Measurements from ENCODE around the gene DYNC1I1. TPM values are rescaled to one million over a fixed set of nuclear protein-coding genes. Genes with fewer than 3 reads are reported as not detected.

The DYNC1I1 gene
- total RNA-seq, 1 experiment from 2014 or later, result 3.2 TPM

GRCh38 chr7:95963446-95963990 is 191.2 kb downstream of the DYNC1I1 start:
- no peak overlapping the region for H2BK5ac ChIP-seq (ENCODE audit: insufficient read length, low read length)
- no peak overlapping the region for H2BK12ac ChIP-seq (ENCODE audit: insufficient read length, low read depth, low read length)
- H3K23ac ChIP-seq (ENCODE audit: insufficient read length, low read depth, low read length), result no peak overlapping the region
- no peaks in the 10 kb centered on the region for H3K27me3 ChIP-seq (ENCODE audit: insufficient read depth, low read length)
- H3K23me2 ChIP-seq (ENCODE audit: insufficient read length, low read depth, low read length, poor library complexity, severe bottlenecking), result no peaks in the 10 kb centered on the region
- no peak overlapping the region for H3K27ac ChIP-seq (ENCODE audit: insufficient read length, low read depth, low read length)
- no peak overlapping the region for H3K27ac Mint-ChIP-seq
- H3K9me3 Mint-ChIP-seq, result no peaks in the 10 kb centered on the region
- H2AFZ ChIP-seq (ENCODE audit: low read length), result no peak overlapping the region
- no peaks in the 10 kb centered on the region for H3K9me3 ChIP-seq (ENCODE audit: control insufficient read depth, low read depth, low read length)
- H2BK20ac ChIP-seq (ENCODE audit: low read depth, low read length, poor library complexity, severe bottlenecking), result no peak overlapping the region
- no peaks in the 10 kb centered on the region for H3K79me1 ChIP-seq (ENCODE audit: insufficient read depth, low read depth, low read length, poor library complexity, severe bottlenecking)
- no peak overlapping the region for H3K9ac ChIP-seq (ENCODE audit: extremely low read depth, insufficient read length, low read length)
- H3K4ac ChIP-seq (ENCODE audit: low read depth, low read length), result no peak overlapping the region
- no peak for TF ChIP-seq CTCF (conservative IDR thresholded peaks at IDR 0.05)
- no peak overlapping the region for H4K5ac ChIP-seq (ENCODE audit: insufficient read length, low read depth, low read length)
- H3T11ph ChIP-seq (ENCODE audit: low read length), result no peak overlapping the region
- no peaks in the 10 kb centered on the region for H3K4me1 ChIP-seq (ENCODE audit: insufficient read depth, low read length)
- H2BK15ac ChIP-seq (ENCODE audit: low read depth, low read length), result no peak overlapping the region
- H4K8ac ChIP-seq (replicated peaks; ENCODE audit: insufficient read length, low read depth, low read length), result no peak overlapping the region
- no peak overlapping the region for H3K4me2 ChIP-seq (ENCODE audit: insufficient read depth, insufficient read length, low read length)
- H2BK120ac ChIP-seq (ENCODE audit: low read depth, low read length, poor library complexity, severe bottlenecking), result no peak overlapping the region
- H3K27me3 Mint-ChIP-seq (ENCODE audit: low read depth), result peaks cover 2% of the 10 kb centered on the region; the same call in 1 of the 2 replicates
- no peaks in the 10 kb centered on the region for H3K79me2 ChIP-seq (ENCODE audit: insufficient read depth, low read length)
- H3K36me3 Mint-ChIP-seq (ENCODE audit: insufficient read depth in 1 of 3, low read depth in 3 of 3), result no peaks in the 10 kb centered on the region; a peak in 1 of 7 replicates
- H3K4me3 Mint-ChIP-seq, result no peak overlapping the region
- H3K18ac ChIP-seq (ENCODE audit: insufficient read length, low read depth, low read length), result no peak overlapping the region
- H2AK5ac ChIP-seq (ENCODE audit: insufficient read length, low read length), result no peak overlapping the region
- no peaks in the 10 kb centered on the region for H4K20me1 ChIP-seq (ENCODE audit: control insufficient read depth, insufficient read depth, insufficient read length)
- H3K14ac ChIP-seq (ENCODE audit: insufficient read depth, low read length), result no peak overlapping the region
- H3K56ac ChIP-seq (ENCODE audit: insufficient read length, low read depth, low read length), result no peak overlapping the region
- no peak overlapping the region for H4K91ac ChIP-seq (ENCODE audit: insufficient read length, low read depth, low read length)
- no CpG with 5 or more reads among the region's 1 CpG for WGBS (ENCODE audit: extremely low coverage, insufficient read length, low lambda C conversion rate)
- no peak for DNase-seq
- no peaks in the 10 kb centered on the region; a peak in 1 of 4 replicates for H3K4me1 Mint-ChIP-seq
